Measurements from ENCODE around the gene TIGD1. TPM values are rescaled to one million over a fixed set of nuclear protein-coding genes. Genes with fewer than 3 reads are reported as not detected.

The TIGD1 gene
- total and polyA plus RNA-seq, 4 donors: 2.0 to 6.0 (median 4.5) TPM

- 93 to 96% methylated on average over 9 of the region's 9 CpGs for WGBS, 2 donors
- no peak overlapping the region for H3K27ac ChIP-seq (ENCODE audit: low read depth in 1 of 2, low read length in 1 of 2)
- no peaks in the 10 kb centered on the region for H3K27me3 ChIP-seq (ENCODE audit: control insufficient read depth in 3 of 3, insufficient read depth in 3 of 3, low read length in 2 of 3)
- no peak for TF ChIP-seq CTCF (IDR thresholded peaks at IDR 0.05; ENCODE audit: control extremely low read depth, extremely low read depth)
- peaks cover 0 to 12% (median 2%) of the 10 kb centered on the region in 5 donors for H3K4me1 ChIP-seq (ENCODE audit: control insufficient read depth in 5 of 5, insufficient read depth in 5 of 5, low read length in 5 of 5)
- H3K9me3 ChIP-seq (ENCODE audit: control insufficient read depth in 4 of 4, insufficient read depth in 3 of 4, low read length in 3 of 4): no peaks in the 10 kb centered on the region
- no peak overlapping the region for H3K4me3 ChIP-seq
- H3K36me3 ChIP-seq (ENCODE audit: control insufficient read depth in 4 of 4, insufficient read depth in 4 of 4, low read length in 4 of 4): peaks cover 39 to 54% (median 50%) of the 10 kb centered on the region in 4 donors
- H3K9ac ChIP-seq (ENCODE audit: insufficient read depth in 1 of 2, low read length in 2 of 2): no peak overlapping the region
- ATAC-seq (ENCODE audit: insufficient read depth, low FRiP score): no peak
- DNase-seq: no peak
These were observed 19.2 kb upstream of the TIGD1 start for GRCh38 chr2:232569541-232569940.

- Histone ChIP-seq H3K4me3 (no peak overlapping the region), H3K27me3 (ENCODE audit: control insufficient read depth in 3 of 3, insufficient read depth in 3 of 3, low read length in 2 of 3) (no peaks in the 10 kb centered on the region), H3K36me3 (ENCODE audit: control insufficient read depth in 4 of 4, insufficient read depth in 4 of 4, low read length in 4 of 4) (peaks cover 39 to 53% (median 47%) of the 10 kb centered on the region in 4 donors), H3K27ac (ENCODE audit: low read depth in 1 of 2, low read length in 1 of 2) (no peak overlapping the region), H3K9me3 (ENCODE audit: control insufficient read depth in 4 of 4, insufficient read depth in 3 of 4, low read length in 3 of 4) (no peaks in the 10 kb centered on the region), H3K9ac (ENCODE audit: insufficient read depth in 1 of 2, low read length in 2 of 2) (no peak overlapping the region), H3K4me1 (ENCODE audit: control insufficient read depth in 5 of 5, insufficient read depth in 5 of 5, low read length in 5 of 5) (peaks cover 0 to 2% (median 0%) of the 10 kb centered on the region in 5 donors)
- ATAC-seq (ENCODE audit: insufficient read depth, low FRiP score) (peak; percentile 64), DNase-seq (no peak)
- no peak for TF ChIP-seq CTCF (IDR thresholded peaks at IDR 0.05; ENCODE audit: control extremely low read depth, extremely low read depth)
- 61 to 71% methylated on average over 5 of the region's 5 CpGs for WGBS, 2 donors
These were observed 17.8 kb upstream of the TIGD1 start for GRCh38 chr2:232568161-232568560.

GRCh38 chr2:232567721-232568120 is 17.4 kb upstream of the TIGD1 start:
- Histone ChIP-seq H3K36me3 (ENCODE audit: control insufficient read depth in 4 of 4, insufficient read depth in 4 of 4, low read length in 4 of 4) (peaks cover 39 to 53% (median 46%) of the 10 kb centered on the region in 4 donors), H3K9ac (ENCODE audit: insufficient read depth in 1 of 2, low read length in 2 of 2) (no peak overlapping the region), H3K27me3 (ENCODE audit: control insufficient read depth in 3 of 3, insufficient read depth in 3 of 3, low read length in 2 of 3) (no peaks in the 10 kb centered on the region), H3K4me3 (no peak overlapping the region), H3K27ac (ENCODE audit: low read depth in 1 of 2, low read length in 1 of 2) (no peak overlapping the region), H3K9me3 (ENCODE audit: control insufficient read depth in 4 of 4, insufficient read depth in 3 of 4, low read length in 3 of 4) (no peaks in the 10 kb centered on the region), H3K4me1 (ENCODE audit: control insufficient read depth in 5 of 5, insufficient read depth in 5 of 5, low read length in 5 of 5) (peaks cover 0 to 2% (median 0%) of the 10 kb centered on the region in 5 donors)
- DNase-seq (no peak), ATAC-seq (ENCODE audit: insufficient read depth, low FRiP score) (no peak)
- TF ChIP-seq CTCF (IDR thresholded peaks at IDR 0.05; ENCODE audit: control extremely low read depth, extremely low read depth): no peak

- H3K27ac ChIP-seq (ENCODE audit: low read depth in 1 of 2, low read length in 1 of 2): no peak overlapping the region
- no peak overlapping the region for H3K4me3 ChIP-seq
- H3K9ac ChIP-seq (ENCODE audit: insufficient read depth in 1 of 2, low read length in 2 of 2): no peak overlapping the region
- no peaks in the 10 kb centered on the region for H3K27me3 ChIP-seq (ENCODE audit: control insufficient read depth in 3 of 3, insufficient read depth in 3 of 3, low read length in 2 of 3)
- H3K36me3 ChIP-seq (ENCODE audit: control insufficient read depth in 4 of 4, insufficient read depth in 4 of 4, low read length in 4 of 4): peaks cover 25 to 58% (median 36%) of the 10 kb centered on the region in 4 donors
- TF ChIP-seq CTCF (IDR thresholded peaks at IDR 0.05; ENCODE audit: control extremely low read depth, extremely low read depth): no peak
- no peaks in the 10 kb centered on the region for H3K9me3 ChIP-seq (ENCODE audit: control insufficient read depth in 4 of 4, insufficient read depth in 3 of 4, low read length in 3 of 4)
- DNase-seq (peak in 2 of 3 donors; percentile 34 to 41), ATAC-seq (ENCODE audit: insufficient read depth, low FRiP score) (peak; percentile 51)
- 46 to 55% methylated on average over 3 of the region's 3 CpGs for WGBS, 2 donors
- H3K4me1 ChIP-seq (ENCODE audit: control insufficient read depth in 5 of 5, insufficient read depth in 5 of 5, low read length in 5 of 5): peaks cover 0 to 2% (median 0%) of the 10 kb centered on the region in 5 donors
These were observed 13.2 kb upstream of the TIGD1 start for GRCh38 chr2:232563580-232563979.
